GM18858 (cell line): ENCODE data around the gene COQ8A.
A peak's percentile ranks its signal among the peaks of the same experiment; 100 is the strongest.

Experiments used
- ATAC-seq: cut with Tn5 transposase; IDR thresholded peaks from one replicate; pipeline ENCODE4 v1.9.1; 2021; ENCODE audit not compliant: unreplicated experiment

The COQ8A gene

GRCh38 chr1:227003165-227003564 lies 63.1 kb downstream of the COQ8A start:
- ATAC-seq, result no peak

GRCh38 chr1:227004796-227005195 lies 64.7 kb downstream of the COQ8A start:
- no peak for ATAC-seq

DNA sequence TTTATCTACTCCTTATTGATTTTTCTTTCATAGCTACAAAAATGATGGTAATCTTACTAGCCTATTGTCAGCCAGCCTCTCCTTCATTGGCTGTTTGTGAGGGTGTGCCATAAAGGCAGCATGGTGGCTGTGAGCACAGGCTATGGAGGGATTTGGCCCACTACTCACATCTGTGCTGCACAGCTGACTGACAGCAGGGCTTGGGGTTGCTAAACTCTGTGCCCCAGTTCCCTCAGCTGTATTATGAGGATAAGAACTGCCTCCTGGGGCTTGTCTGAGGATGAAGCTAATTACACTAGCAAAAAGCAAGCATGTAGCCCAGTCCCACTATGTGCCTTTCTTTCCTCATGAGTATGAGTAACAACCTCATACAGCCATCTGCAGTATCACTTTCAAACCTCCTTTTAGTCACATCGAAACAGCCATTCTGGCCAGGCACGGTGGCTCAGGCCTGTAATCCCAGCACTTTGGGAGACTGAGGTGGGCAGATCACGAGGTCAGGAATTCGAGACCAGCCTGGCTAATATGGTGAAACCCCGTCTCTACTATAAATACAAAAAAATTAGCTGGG lies 66.2 kb downstream of the COQ8A start:
- ATAC-seq, result peak; percentile 53

DNA sequence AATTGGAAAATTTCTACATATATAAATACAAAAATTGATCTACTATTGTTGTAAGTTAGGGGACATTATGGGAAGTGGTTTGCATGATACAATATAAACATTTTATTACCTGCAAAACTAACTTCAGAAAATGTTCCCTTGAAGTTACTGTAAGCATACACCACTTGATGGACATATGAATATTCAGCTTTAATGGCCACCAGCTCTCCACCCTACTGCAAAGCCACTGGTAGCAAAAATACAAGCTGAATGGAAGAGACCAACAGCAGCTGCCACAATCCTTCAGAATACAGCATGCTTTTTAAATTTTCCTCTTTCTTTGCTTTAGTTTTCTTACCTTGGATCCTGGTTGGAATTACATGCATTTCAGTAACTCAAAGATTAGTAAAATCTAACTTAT lies 69.8 kb downstream of the COQ8A start:
- no peak for ATAC-seq

DNA sequence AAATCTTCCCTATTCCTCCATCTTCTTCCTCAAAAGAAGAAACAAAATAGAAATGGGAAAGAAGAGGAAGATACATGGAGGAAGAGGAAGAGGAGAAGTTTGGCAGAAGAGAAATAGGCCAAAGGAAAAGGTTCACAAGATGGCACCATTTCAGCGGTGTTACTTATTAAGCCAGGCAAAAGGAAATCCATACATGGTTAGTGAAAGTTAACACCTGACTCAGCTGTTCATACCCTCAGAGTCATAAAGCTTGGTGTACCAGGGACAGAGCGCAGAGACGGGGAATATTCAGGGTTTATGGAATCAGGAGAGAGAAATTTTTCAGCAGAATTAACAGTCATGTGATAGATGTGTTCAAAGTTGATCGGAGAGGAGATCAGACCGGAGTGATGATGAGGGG lies 70.6 kb downstream of the COQ8A start:
- ATAC-seq, result no peak

DNA sequence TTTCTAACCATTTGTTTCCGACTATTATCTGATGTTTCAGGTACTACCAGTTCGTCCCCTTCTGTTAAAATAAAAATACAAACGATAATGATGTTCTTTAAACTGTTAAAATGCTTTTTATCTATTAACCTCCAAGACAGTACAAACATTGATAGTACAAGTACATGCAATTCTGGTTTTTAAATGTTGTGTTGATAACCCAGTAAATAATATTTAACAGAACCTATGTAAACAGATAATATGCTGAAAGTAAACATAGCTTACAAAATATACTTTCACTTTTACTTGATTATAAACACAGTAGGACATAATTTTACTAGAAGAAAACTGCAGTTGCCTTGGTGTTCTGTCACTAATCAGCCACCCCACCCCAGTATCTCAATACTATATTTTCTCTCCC lies 76.9 kb downstream of the COQ8A start:
- no peak for ATAC-seq

DNA sequence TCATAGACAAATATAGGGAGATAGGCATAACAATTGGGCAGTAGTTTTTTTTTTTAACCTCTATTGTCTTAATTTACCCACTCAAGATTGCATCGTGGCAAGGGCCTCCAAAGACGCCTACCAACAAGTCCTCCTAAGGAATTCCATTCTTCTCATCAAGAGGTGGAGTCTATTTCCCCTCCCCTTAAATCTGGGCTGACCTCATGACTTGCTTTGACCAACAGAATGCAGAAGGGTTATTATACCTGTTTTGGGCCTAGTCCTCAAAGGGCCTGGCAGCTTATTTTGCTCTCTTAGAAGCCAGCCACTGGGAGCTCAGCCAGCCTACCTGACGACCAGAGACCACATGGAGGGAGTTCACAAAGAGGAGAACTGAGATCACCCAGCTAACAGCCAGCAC lies 92.3 kb downstream of the COQ8A start:
- no peak for ATAC-seq

GRCh38 chr1:227033880-227034279 lies 93.8 kb downstream of the COQ8A start:
- no peak for ATAC-seq

DNA sequence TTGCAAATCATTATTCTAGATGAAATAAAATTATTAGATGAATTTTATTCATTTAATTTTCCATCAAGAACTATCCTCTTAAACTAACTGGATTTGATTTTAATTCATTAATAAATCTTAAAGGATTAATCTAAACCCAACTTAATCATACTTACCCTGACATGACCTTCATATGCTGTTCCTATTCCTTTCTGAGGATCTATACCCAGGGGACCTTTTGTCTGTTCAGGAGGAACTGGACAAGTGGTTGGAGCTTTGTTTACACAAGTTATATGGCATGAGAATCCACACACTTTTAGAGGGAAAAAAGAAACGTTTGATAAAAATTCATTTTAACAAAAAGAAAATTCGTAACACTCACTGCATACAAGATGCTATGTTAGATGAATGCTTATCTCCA lies 95.2 kb downstream of the COQ8A start:
- no peak for ATAC-seq

DNA sequence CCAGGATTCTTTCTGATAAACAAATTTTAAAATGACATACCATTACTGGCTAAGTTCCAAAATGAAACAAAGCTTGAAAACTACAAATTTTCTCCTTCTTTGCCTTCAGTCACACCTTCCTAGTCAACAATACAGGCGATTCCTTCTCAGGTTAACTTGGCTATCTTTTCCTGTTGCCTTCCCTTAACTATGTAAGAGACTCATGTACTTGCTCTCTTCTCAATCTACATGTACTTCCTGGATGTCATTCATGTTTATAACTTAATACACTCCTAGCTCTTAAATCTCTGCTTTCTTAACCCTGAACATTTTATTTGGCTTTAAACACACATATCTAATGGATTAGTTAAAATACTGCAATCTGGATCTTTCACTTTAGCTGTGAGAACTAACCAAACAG lies 97.0 kb downstream of the COQ8A start:
- ATAC-seq, result no peak
